H9 (cell line): ENCODE data around the gene BIN1. TPM values are rescaled to one million over a fixed set of nuclear protein-coding genes. Genes with fewer than 3 reads are reported as not detected.

ENCODE experiments used
- DNase-seq: peaks from one replicate; pipeline ENCODE4 v3.0.0-alpha.2; 2017
- H2AFZ ChIP-seq: one replicate; pipeline ENCODE4 v1.6.1; 2013; ENCODE audit warnings: mild to moderate bottlenecking, low read length, control low read depth, moderate library complexity
- H2AK5ac ChIP-seq: 2 replicates; pipeline ENCODE4 v1.6.1; 2013; ENCODE audit warnings: low read length, control low read depth, mixed read lengths; ENCODE audit not compliant: insufficient read length
- H2BK120ac ChIP-seq: one replicate; pipeline ENCODE4 v1.6.1; 2013; ENCODE audit warnings: low read depth, mild to moderate bottlenecking, low read length, control low read depth, inconsistent platforms; ENCODE audit not compliant: poor library complexity, severe bottlenecking
- H2BK12ac ChIP-seq: 2 replicates; pipeline ENCODE4 v1.6.1; 2013; ENCODE audit warnings: low read length, control low read depth, mixed read lengths, low read depth; ENCODE audit not compliant: insufficient read length
- H2BK15ac ChIP-seq: 2 replicates; pipeline ENCODE4 v1.6.1; 2013; ENCODE audit warnings: low read depth, low read length, control low read depth
- H2BK20ac ChIP-seq: one replicate; pipeline ENCODE4 v1.6.1; 2013; ENCODE audit warnings: low read depth, mild to moderate bottlenecking, low read length, control low read depth, inconsistent platforms; ENCODE audit not compliant: poor library complexity, severe bottlenecking
- H2BK5ac ChIP-seq: 2 replicates; pipeline ENCODE4 v1.6.1; 2013; ENCODE audit warnings: low read length, control low read depth, mixed read lengths; ENCODE audit not compliant: insufficient read length
- H3K14ac ChIP-seq: 2 replicates; pipeline ENCODE4 v1.6.1; 2013; ENCODE audit warnings: low read length, control low read depth; ENCODE audit not compliant: insufficient read depth
- H3K18ac ChIP-seq: 2 replicates; pipeline ENCODE4 v1.6.1; 2013; ENCODE audit warnings: low read depth, mild to moderate bottlenecking, mixed read lengths, low read length, control low read depth; ENCODE audit not compliant: insufficient read length
- H3K23ac ChIP-seq: 2 replicates; pipeline ENCODE4 v1.6.1; 2013; ENCODE audit warnings: low read length, control low read depth, mixed read lengths, low read depth; ENCODE audit not compliant: insufficient read length
- H3K23me2 ChIP-seq: 2 replicates; pipeline ENCODE4 v1.6.1; 2013; ENCODE audit warnings: low read depth, mild to moderate bottlenecking, mixed read lengths, low read length, control low read depth; ENCODE audit not compliant: insufficient read length, poor library complexity, severe bottlenecking
- H3K27ac ChIP-seq: 2 replicates; pipeline ENCODE4 v1.5.1; 2013; ENCODE audit warnings: low read length, control low read depth, mixed read lengths, low read depth; ENCODE audit not compliant: insufficient read length
- H3K27me3 ChIP-seq: 2 replicates; pipeline ENCODE4 v1.6.1; 2013; ENCODE audit warnings: low read length, control low read depth, inconsistent platforms; ENCODE audit not compliant: insufficient read depth
- H3K4ac ChIP-seq: 2 replicates; pipeline ENCODE4 v1.6.1; 2013; ENCODE audit warnings: low read depth, mild to moderate bottlenecking, control low read depth, inconsistent platforms, low read length, moderate library complexity
- H3K4me1 ChIP-seq: 2 replicates; pipeline ENCODE4 v1.6.1; 2013; ENCODE audit warnings: low read length, control low read depth, inconsistent platforms; ENCODE audit not compliant: insufficient read depth
- H3K4me2 ChIP-seq: 2 replicates; pipeline ENCODE4 v1.6.1; 2013; ENCODE audit warnings: low read length, control low read depth, mixed read lengths; ENCODE audit not compliant: insufficient read length, insufficient read depth
- H3K56ac ChIP-seq: 2 replicates; pipeline ENCODE4 v1.6.1; 2013; ENCODE audit warnings: low read depth, mild to moderate bottlenecking, mixed read lengths, low read length, control low read depth; ENCODE audit not compliant: insufficient read length
- H3K79me1 ChIP-seq: 2 replicates; pipeline ENCODE4 v1.6.1; 2013; ENCODE audit warnings: low read depth, mild to moderate bottlenecking, moderate library complexity, low read length, control low read depth, inconsistent platforms; ENCODE audit not compliant: insufficient read depth, poor library complexity, severe bottlenecking
- H3K79me2 ChIP-seq: 2 replicates; pipeline ENCODE4 v1.6.1; 2013; ENCODE audit warnings: low read length, control low read depth, inconsistent platforms; ENCODE audit not compliant: insufficient read depth
- H3K9ac ChIP-seq: 2 replicates; pipeline ENCODE4 v1.6.1; 2013; ENCODE audit warnings: low read length, control low read depth, mixed read lengths; ENCODE audit not compliant: insufficient read length; ENCODE audit errors: extremely low read depth
- H3K9me3 ChIP-seq: one replicate; pipeline ENCODE4 v1.6.1; 2013; ENCODE audit warnings: low read depth, low read length, inconsistent platforms; ENCODE audit not compliant: control insufficient read depth
- H3T11ph ChIP-seq: one replicate; pipeline ENCODE4 v1.6.1; 2013; ENCODE audit warnings: mild to moderate bottlenecking, low read length, control low read depth, inconsistent platforms
- H4K20me1 ChIP-seq: one replicate; pipeline ENCODE4 v1.6.1; 2013; ENCODE audit not compliant: control insufficient read depth, insufficient read length, insufficient read depth
- H4K5ac ChIP-seq: 2 replicates; pipeline ENCODE4 v1.6.1; 2013; ENCODE audit warnings: low read depth, mild to moderate bottlenecking, mixed read lengths, low read length, control low read depth; ENCODE audit not compliant: insufficient read length
- H4K8ac ChIP-seq: replicated peaks from 2 replicates; pipeline ENCODE4 v1.6.1; 2013; ENCODE audit warnings: low read length, control low read depth, mixed read lengths, low read depth; ENCODE audit not compliant: insufficient read length
- H4K91ac ChIP-seq: 2 replicates; pipeline ENCODE4 v1.6.1; 2013; ENCODE audit warnings: low read depth, mild to moderate bottlenecking, moderate library complexity, mixed read lengths, low read length, control low read depth; ENCODE audit not compliant: insufficient read length
- H3K27ac Mint-ChIP-seq, 3 experiments: 2 replicates in 2 of 3; 3 replicates in 1 of 3; pipeline ENCODE4 v1.8.0; 2020 to 2021; ENCODE audit warnings: mixed read lengths in 3 of 3, mild to moderate bottlenecking in 1 of 3, moderate library complexity in 1 of 3
- H3K27me3 Mint-ChIP-seq: 2 replicates; pipeline ENCODE4 v1.8.0; 2021; ENCODE audit warnings: low read depth, mild to moderate bottlenecking, moderate library complexity, mixed read lengths
- H3K36me3 Mint-ChIP-seq, 3 experiments: 2 replicates in 2 of 3; 3 replicates in 1 of 3; pipeline ENCODE4 v1.8.0; 2020 to 2021; ENCODE audit warnings: low read depth in 3 of 3, mixed read lengths in 3 of 3; ENCODE audit not compliant: insufficient read depth in 1 of 3
- H3K4me1 Mint-ChIP-seq, 2 experiments: 2 replicates each; pipeline ENCODE4 v1.8.0; 2020; ENCODE audit warnings: mixed read lengths in 2 of 2
- H3K4me3 Mint-ChIP-seq, 2 experiments: 2 replicates in 1 of 2; 3 replicates in 1 of 2; pipeline ENCODE4 v1.8.0; 2020 to 2021; ENCODE audit warnings: mild to moderate bottlenecking in 2 of 2, mixed read lengths in 2 of 2, moderate library complexity in 1 of 2
- H3K9me3 Mint-ChIP-seq, 2 experiments: 2 replicates in 1 of 2; 3 replicates in 1 of 2; pipeline ENCODE4 v1.8.0; 2020; ENCODE audit warnings: mild to moderate bottlenecking in 2 of 2, mixed read lengths in 2 of 2, moderate library complexity in 1 of 2
- CTCF ChIP-seq: fragments of 200-600 bp; sonication (generic); conservative IDR thresholded peaks from 3 replicates; pipeline ENCODE4 v1.8.0; 2021; ENCODE audit warnings: antibody characterized with exemption, mild to moderate bottlenecking
- WGBS: extraction: QIAGEN DNeasy Blood & Tissue Kit; methylation state at CpG from one replicate; pipeline ENCODE4 v1.1.7; 2013; ENCODE audit warnings: missing lambda C conversion rate, low lambda C conversion rate, mixed read lengths; ENCODE audit not compliant: insufficient read length; ENCODE audit errors: extremely low coverage; 5-methylcytosine and 5-hydroxymethylcytosine counted together
- total RNA-seq: library from RNA; stranded (reverse); gene quantifications from 2 replicates; pipeline ENCODE4 v1.2.1, GENCODE V29; 2021

BIN1 gene
- total RNA-seq, 1 experiment from 2014 or later, result 32.0 TPM

GRCh38 chr2:127044165-127044718, 62.7 kb downstream of the BIN1 start:
- WGBS, result 100% methylated on average over 4 of the region's 4 CpGs
- no peak overlapping the region for H2BK15ac ChIP-seq
- no peak overlapping the region for H3K18ac ChIP-seq
- no peak overlapping the region for H4K91ac ChIP-seq
- no peak overlapping the region for H2BK120ac ChIP-seq
- H4K5ac ChIP-seq, result no peak overlapping the region
- H3K4me1 ChIP-seq, result no peaks in the 10 kb centered on the region; the same call in 1 of the 2 replicates
- H2BK20ac ChIP-seq, result no peak overlapping the region
- H3K23me2 ChIP-seq, result no peaks in the 10 kb centered on the region
- H3K27me3 ChIP-seq, result no peaks in the 10 kb centered on the region
- H4K20me1 ChIP-seq, result no peaks in the 10 kb centered on the region
- no peak for DNase-seq
- no peak overlapping the region for H2BK5ac ChIP-seq
- no peak overlapping the region for H3T11ph ChIP-seq
- no peaks in the 10 kb centered on the region for H3K79me1 ChIP-seq
- Mint-ChIP-seq H3K27ac (no peak overlapping the region), H3K36me3 (peaks cover 0 to 4% (median 0%) of the 10 kb centered on the region in 3 experiments; a peak in 2 of 7 replicates), H3K9me3 (no peaks in the 10 kb centered on the region), H3K27me3 (peaks cover 3% of the 10 kb centered on the region; the same call in 1 of the 2 replicates), H3K4me1 (no peaks in the 10 kb centered on the region), H3K4me3 (no peak overlapping the region)
- H2BK12ac ChIP-seq, result no peak overlapping the region
- no peak overlapping the region for H3K4me2 ChIP-seq
- no peak overlapping the region for H3K14ac ChIP-seq
- no peak overlapping the region for H3K27ac ChIP-seq
- H3K79me2 ChIP-seq, result no peaks in the 10 kb centered on the region
- peak overlapping the region; percentile 68 for H4K8ac ChIP-seq
- H3K4ac ChIP-seq, result no peak overlapping the region
- H2AK5ac ChIP-seq, result no peak overlapping the region
- H3K23ac ChIP-seq, result no peak overlapping the region
- H3K56ac ChIP-seq, result no peak overlapping the region
- no peak overlapping the region for H2AFZ ChIP-seq
- no peaks in the 10 kb centered on the region for H3K9me3 ChIP-seq
- no peak for TF ChIP-seq CTCF
- no peak overlapping the region for H3K9ac ChIP-seq
